HL-60 (cell line): Measurements from ENCODE around the gene CPN2.

Experiments used
- DNase-seq, 2 experiments: peaks; one replicate each; pipeline ENCODE4 v3.0.0-alpha.2; 2010 to 2020; ENCODE audit warnings: low read depth in 1 of 2, low spot score in 1 of 2
- H3K27ac ChIP-seq: fragments of 250-450 bp; sonication (Bioruptor Pico); replicated peaks from 2 replicates; pipeline ENCODE4 v1.5.1; 2020; ENCODE audit warnings: mild to moderate bottlenecking, moderate library complexity
- H3K27me3 ChIP-seq: fragments of 250-450 bp; sonication (Bioruptor Pico); 2 replicates; pipeline ENCODE4 v1.5.1; 2021; ENCODE audit warnings: mild to moderate bottlenecking, moderate library complexity; ENCODE audit not compliant: insufficient read depth, poor library complexity, severe bottlenecking
- H3K4me3 ChIP-seq: replicated peaks from 2 replicates; pipeline ENCODE4 v1.5.1; 2011; ENCODE audit warnings: mild to moderate bottlenecking, control low read depth, low read length; ENCODE audit not compliant: insufficient read depth
- GABPA ChIP-seq: IDR thresholded peaks from 2 replicates; pipeline ENCODE4 v1.6.1; 2012; ENCODE audit warnings: low read depth
- POLR2AphosphoS5 ChIP-seq: IDR thresholded peaks from 2 replicates; pipeline ENCODE4 v1.6.1; 2012; ENCODE audit warnings: low read depth
- SPI1 ChIP-seq: IDR thresholded peaks from 2 replicates; pipeline ENCODE4 v1.6.1; 2012; ENCODE audit warnings: low read depth, mild to moderate bottlenecking, borderline replicate concordance
- TF ChIP-seq, protein P1 (sequence below): IDR thresholded peaks from one replicate; pipeline ENCODE4 v1.5.1; 2011; ENCODE audit warnings: low read length, control low read depth, inconsistent platforms; ENCODE audit not compliant: insufficient read depth
- TF ChIP-seq, protein P2 (sequence below): IDR thresholded peaks from 2 replicates; pipeline ENCODE4 v1.6.1; 2012; ENCODE audit warnings: low read depth; ENCODE audit not compliant: insufficient replicate concordance

The CPN2 gene

DNA sequence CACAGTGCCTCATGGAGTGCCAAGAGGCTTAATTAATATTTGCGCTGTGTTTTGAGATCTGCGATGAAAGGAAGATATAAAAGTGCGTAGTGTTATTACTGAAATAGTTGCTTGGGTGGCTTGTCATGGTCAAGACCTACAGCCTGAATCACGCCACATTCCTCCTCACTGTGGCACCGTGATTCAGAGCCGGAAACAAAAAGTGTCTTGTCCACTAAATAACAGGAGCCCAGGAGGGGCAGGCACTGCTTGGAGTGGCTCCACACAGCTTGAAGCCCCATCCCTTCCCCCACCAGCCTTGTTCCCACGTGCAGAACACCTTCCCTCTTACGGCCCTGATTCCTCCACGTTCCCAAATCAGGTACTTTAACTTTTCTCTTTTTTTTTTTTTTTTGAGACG lies 19.6 kb upstream of the CPN2 start:
- no peak overlapping the region for H3K27ac ChIP-seq
- no peak for DNase-seq
- H3K4me3 ChIP-seq, result no peak overlapping the region
- H3K27me3 ChIP-seq, result peaks cover 25% of the 10 kb centered on the region
- TF ChIP-seq GABPA, result no peak
- TF ChIP-seq, protein P1, sequence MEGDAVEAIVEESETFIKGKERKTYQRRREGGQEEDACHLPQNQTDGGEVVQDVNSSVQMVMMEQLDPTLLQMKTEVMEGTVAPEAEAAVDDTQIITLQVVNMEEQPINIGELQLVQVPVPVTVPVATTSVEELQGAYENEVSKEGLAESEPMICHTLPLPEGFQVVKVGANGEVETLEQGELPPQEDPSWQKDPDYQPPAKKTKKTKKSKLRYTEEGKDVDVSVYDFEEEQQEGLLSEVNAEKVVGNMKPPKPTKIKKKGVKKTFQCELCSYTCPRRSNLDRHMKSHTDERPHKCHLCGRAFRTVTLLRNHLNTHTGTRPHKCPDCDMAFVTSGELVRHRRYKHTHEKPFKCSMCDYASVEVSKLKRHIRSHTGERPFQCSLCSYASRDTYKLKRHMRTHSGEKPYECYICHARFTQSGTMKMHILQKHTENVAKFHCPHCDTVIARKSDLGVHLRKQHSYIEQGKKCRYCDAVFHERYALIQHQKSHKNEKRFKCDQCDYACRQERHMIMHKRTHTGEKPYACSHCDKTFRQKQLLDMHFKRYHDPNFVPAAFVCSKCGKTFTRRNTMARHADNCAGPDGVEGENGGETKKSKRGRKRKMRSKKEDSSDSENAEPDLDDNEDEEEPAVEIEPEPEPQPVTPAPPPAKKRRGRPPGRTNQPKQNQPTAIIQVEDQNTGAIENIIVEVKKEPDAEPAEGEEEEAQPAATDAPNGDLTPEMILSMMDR, result no peak
- no peak for TF ChIP-seq POLR2AphosphoS5
- no peak for TF ChIP-seq SPI1
- TF ChIP-seq, protein P2, sequence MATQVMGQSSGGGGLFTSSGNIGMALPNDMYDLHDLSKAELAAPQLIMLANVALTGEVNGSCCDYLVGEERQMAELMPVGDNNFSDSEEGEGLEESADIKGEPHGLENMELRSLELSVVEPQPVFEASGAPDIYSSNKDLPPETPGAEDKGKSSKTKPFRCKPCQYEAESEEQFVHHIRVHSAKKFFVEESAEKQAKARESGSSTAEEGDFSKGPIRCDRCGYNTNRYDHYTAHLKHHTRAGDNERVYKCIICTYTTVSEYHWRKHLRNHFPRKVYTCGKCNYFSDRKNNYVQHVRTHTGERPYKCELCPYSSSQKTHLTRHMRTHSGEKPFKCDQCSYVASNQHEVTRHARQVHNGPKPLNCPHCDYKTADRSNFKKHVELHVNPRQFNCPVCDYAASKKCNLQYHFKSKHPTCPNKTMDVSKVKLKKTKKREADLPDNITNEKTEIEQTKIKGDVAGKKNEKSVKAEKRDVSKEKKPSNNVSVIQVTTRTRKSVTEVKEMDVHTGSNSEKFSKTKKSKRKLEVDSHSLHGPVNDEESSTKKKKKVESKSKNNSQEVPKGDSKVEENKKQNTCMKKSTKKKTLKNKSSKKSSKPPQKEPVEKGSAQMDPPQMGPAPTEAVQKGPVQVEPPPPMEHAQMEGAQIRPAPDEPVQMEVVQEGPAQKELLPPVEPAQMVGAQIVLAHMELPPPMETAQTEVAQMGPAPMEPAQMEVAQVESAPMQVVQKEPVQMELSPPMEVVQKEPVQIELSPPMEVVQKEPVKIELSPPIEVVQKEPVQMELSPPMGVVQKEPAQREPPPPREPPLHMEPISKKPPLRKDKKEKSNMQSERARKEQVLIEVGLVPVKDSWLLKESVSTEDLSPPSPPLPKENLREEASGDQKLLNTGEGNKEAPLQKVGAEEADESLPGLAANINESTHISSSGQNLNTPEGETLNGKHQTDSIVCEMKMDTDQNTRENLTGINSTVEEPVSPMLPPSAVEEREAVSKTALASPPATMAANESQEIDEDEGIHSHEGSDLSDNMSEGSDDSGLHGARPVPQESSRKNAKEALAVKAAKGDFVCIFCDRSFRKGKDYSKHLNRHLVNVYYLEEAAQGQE, result no peak

- no peak for DNase-seq
- Histone ChIP-seq H3K27me3 (peaks cover 23% of the 10 kb centered on the region), H3K4me3 (no peak within 1 kb of the TSS), H3K27ac (no peak within 1 kb of the TSS)
- TF ChIP-seq, protein P2, result no peak
- TF ChIP-seq GABPA (no peak), POLR2AphosphoS5 (no peak), SPI1 (no peak)
- TF ChIP-seq, protein P1, result no peak
Observed at GRCh38 chr3:194369522-194370279, 18.6 kb upstream of the CPN2 start, which contains the start of gene LRRC15. Gene LRRC15 (minus strand): TSS chr3:194369743. CDS start chr3:194361043, 8,700 bp downstream.

- DNase-seq, result no peak
- Histone ChIP-seq H3K4me3 (no peak overlapping the region), H3K27ac (no peak overlapping the region), H3K27me3 (peaks cover 21% of the 10 kb centered on the region)
- TF ChIP-seq GABPA (no peak), SPI1 (no peak), POLR2AphosphoS5 (no peak)
- TF ChIP-seq, protein P2, result no peak
- TF ChIP-seq, protein P1, result no peak
Observed at GRCh38 chr3:194368918-194369317, 17.8 kb upstream of the CPN2 start.
